ENCODE results near the gene PPTC7. TPM values are rescaled to one million over a fixed set of nuclear protein-coding genes. Genes with fewer than 3 reads are reported as not detected.
A peak's percentile ranks its signal among the peaks of the same experiment; 100 is the strongest.

PPTC7 gene
- total and polyA plus RNA-seq, 2 of the 13 experiments (the other 11 are each of a cell fraction or from before 2014, with no cell fraction given) = 4.8 to 12.3 TPM

- TF ChIP-seq ZNF407 (CRISPR knock-in tag; IDR thresholded peaks at IDR 0.05; ENCODE audit: not compliant biosample characterization) = no peak
- TF ChIP-seq NONO (IDR thresholded peaks at IDR 0.05) = no peak
- no peak for TF ChIP-seq NONO (CRISPR knock-in tag; conservative IDR thresholded peaks at IDR 0.05)
- TF ChIP-seq, protein P1, sequence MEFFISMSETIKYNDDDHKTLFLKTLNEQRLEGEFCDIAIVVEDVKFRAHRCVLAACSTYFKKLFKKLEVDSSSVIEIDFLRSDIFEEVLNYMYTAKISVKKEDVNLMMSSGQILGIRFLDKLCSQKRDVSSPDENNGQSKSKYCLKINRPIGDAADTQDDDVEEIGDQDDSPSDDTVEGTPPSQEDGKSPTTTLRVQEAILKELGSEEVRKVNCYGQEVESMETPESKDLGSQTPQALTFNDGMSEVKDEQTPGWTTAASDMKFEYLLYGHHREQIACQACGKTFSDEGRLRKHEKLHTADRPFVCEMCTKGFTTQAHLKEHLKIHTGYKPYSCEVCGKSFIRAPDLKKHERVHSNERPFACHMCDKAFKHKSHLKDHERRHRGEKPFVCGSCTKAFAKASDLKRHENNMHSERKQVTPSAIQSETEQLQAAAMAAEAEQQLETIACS (CRISPR knock-in tag; IDR thresholded peaks at IDR 0.05) = no peak
- no peak for TF ChIP-seq PAF1 (CRISPR knock-in tag; IDR thresholded peaks at IDR 0.05)
- no peak for TF ChIP-seq ZNF672 (CRISPR knock-in tag; IDR thresholded peaks at IDR 0.05)
- no peak for TF ChIP-seq RORA (CRISPR knock-in tag; IDR thresholded peaks at IDR 0.05)
- TF ChIP-seq SMAD9 (CRISPR knock-in tag; IDR thresholded peaks at IDR 0.05) = no peak
- peak; percentile 46; the same call in 1 of the 2 replicates for TF ChIP-seq ZNF816 (CRISPR knock-in tag; IDR thresholded peaks at IDR 0.05; ENCODE audit: borderline replicate concordance)
- TF ChIP-seq ZNF296 (CRISPR knock-in tag; conservative IDR thresholded peaks at IDR 0.05) = no peak
- TF ChIP-seq, protein P2, sequence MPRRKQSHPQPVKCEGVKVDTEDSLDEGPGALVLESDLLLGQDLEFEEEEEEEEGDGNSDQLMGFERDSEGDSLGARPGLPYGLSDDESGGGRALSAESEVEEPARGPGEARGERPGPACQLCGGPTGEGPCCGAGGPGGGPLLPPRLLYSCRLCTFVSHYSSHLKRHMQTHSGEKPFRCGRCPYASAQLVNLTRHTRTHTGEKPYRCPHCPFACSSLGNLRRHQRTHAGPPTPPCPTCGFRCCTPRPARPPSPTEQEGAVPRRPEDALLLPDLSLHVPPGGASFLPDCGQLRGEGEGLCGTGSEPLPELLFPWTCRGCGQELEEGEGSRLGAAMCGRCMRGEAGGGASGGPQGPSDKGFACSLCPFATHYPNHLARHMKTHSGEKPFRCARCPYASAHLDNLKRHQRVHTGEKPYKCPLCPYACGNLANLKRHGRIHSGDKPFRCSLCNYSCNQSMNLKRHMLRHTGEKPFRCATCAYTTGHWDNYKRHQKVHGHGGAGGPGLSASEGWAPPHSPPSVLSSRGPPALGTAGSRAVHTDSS (CRISPR knock-in tag; conservative IDR thresholded peaks at IDR 0.05) = no peak
- TF ChIP-seq ZNF768 (CRISPR knock-in tag; IDR thresholded peaks at IDR 0.05) = no peak
- no peak for TF ChIP-seq POLR2AphosphoS5 (IDR thresholded peaks at IDR 0.05; ENCODE audit: low read depth, low read length)
- TF ChIP-seq ETV5 (CRISPR knock-in tag; IDR thresholded peaks at IDR 0.05; ENCODE audit: borderline replicate concordance) = no peak; the same call in 1 of the 2 replicates
- TF ChIP-seq ZFP1 (CRISPR knock-in tag; IDR thresholded peaks at IDR 0.05) = no peak
- no peak for TF ChIP-seq KLF6 (CRISPR knock-in tag; IDR thresholded peaks at IDR 0.05)
- no peak for TF ChIP-seq HOXA9 (CRISPR knock-in tag; IDR thresholded peaks at IDR 0.05; ENCODE audit: borderline replicate concordance)
- TF ChIP-seq ZNF512 (CRISPR knock-in tag; IDR thresholded peaks at IDR 0.05) = no peak
- no peak for TF ChIP-seq JUND (CRISPR knock-in tag; IDR thresholded peaks at IDR 0.05)
Measured at GRCh38 chr12:110591451-110592051, 8.4 kb upstream of the PPTC7 start (continued).
